HG02970 (cell line): Measurements from ENCODE around the gene EP300.
"Not testable (repeated sequence)": the region's sequence is repeated elsewhere in the genome, so short reads cannot be mapped to it uniquely, and the experiment has no call there.

Experiments used
- ATAC-seq: cut with Tn5 transposase; IDR thresholded peaks from one replicate; pipeline ENCODE4 v1.9.1; 2021; ENCODE audit warnings: mild to moderate bottlenecking, moderate library complexity, moderate number of reproducible peaks; ENCODE audit not compliant: unreplicated experiment, low FRiP score

EP300 gene

DNA sequence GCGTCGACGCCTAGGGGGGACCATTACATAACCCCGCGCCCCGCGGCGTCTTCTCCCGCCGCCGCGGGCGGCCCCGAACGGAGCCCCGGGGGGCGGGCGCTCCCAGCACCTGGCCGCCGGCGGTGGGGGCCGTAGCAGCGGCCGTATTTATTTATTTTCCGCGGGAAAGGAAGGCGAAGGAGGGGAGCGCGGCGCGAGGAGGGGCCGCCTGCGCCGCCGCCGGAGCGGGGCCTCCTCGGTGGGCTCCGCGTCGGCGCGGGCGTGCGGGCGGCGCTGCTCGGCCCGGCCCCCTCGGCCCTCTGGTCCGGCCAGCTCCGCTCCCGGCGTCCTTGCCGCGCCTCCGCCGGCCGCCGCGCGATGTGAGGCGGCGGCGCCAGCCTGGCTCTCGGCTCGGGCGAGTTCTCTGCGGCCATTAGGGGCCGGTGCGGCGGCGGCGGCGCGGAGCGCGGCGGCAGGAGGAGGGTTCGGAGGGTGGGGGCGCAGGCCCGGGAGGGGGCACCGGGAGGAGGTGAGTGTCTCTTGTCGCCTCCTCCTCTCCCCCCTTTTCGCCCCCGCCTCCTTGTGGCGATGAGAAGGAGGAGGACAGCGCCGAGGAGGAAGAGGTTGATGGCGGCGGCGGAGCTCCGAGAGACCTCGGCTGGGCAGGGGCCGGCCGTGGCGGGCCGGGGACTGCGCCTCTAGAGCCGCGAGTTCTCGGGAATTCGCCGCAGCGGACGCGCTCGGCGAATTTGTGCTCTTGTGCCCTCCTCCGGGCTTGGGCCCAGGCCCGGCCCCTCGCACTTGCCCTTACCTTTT is at the start of gene EP300:
EP300 (plus strand) TSS at position 570 of the 795 bp plus-strand sequence. CDS start 413 bp downstream, outside the sequence.
- peak; percentile 45 for ATAC-seq

DNA sequence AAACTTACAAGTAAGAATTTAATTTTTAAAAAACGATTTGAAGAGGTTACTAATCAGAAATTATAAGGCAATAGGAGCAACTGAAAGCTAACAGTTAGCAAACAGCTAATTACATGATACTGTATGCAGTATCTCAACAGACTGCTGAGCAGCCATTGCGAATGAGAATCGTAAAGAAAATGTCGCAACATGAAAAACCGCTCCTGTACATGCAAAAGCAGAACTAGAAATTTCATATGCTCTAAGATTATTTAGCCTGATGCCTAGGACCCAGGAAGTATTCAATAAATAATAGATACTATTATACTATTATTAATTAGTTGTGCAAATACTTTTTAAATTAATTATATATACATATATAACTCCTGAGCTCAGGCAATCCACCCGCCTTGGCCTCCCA is 48.7 kb upstream of the EP300 start:
- ATAC-seq: no peak

DNA sequence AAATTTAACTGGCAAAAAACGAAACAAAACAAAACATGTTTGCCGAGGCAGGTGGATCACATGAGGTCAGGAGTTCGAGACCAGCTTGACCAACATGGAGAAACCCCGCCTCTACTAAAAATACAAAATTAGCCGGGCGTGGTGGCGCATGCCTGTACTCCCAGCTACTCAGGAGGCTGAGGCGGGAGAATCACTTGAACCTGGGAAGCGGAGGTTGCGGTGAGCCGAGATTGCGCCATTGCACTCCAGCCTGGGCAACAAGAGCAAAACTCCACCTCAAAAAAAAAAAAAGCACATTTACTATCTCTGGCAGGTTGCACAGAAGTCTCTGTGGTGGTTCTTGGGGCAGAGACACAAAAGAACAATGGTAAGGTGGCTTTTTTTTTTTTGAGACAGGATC is 46.8 kb upstream of the EP300 start:
- not testable (repeated sequence) for ATAC-seq

DNA sequence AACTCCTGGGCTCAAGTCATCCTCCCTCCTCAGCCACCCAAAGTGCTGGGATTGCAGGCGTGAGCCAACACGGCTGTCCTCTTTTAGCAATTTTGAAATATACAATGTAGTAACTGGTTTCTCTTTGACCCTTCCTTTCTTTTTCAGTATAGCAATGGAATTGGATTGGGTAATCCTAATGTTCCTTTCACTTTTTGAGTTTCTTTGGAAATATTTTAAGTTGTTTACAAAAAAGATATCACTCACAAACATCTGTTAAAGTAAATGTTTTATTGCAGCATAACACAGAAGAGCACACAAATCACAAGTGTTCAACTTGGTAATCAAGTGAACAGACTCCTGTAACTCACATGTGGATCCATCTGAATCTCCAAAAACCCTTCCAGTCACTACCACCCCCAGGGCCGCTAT is 44.6 kb upstream of the EP300 start:
- no peak for ATAC-seq

DNA sequence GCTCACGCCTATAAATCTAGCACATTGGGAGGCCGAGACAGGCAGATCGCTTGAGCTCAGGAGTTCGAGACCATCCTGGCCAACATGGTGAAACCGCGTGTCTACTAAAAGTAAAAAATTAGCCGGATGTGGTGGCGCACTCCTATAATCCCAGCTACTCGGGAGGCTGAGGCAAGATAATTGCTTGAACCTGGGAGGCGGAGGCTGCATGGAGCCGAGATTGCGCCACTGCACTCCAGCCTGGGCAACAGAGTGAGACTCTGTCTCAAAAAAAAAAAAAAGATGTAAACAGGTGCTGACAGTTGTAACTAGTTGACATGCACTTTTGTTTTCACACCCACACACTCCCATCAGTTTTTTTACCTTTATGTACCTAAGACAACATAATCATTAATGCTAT is 44.0 kb upstream of the EP300 start:
- not testable (repeated sequence) for ATAC-seq

DNA sequence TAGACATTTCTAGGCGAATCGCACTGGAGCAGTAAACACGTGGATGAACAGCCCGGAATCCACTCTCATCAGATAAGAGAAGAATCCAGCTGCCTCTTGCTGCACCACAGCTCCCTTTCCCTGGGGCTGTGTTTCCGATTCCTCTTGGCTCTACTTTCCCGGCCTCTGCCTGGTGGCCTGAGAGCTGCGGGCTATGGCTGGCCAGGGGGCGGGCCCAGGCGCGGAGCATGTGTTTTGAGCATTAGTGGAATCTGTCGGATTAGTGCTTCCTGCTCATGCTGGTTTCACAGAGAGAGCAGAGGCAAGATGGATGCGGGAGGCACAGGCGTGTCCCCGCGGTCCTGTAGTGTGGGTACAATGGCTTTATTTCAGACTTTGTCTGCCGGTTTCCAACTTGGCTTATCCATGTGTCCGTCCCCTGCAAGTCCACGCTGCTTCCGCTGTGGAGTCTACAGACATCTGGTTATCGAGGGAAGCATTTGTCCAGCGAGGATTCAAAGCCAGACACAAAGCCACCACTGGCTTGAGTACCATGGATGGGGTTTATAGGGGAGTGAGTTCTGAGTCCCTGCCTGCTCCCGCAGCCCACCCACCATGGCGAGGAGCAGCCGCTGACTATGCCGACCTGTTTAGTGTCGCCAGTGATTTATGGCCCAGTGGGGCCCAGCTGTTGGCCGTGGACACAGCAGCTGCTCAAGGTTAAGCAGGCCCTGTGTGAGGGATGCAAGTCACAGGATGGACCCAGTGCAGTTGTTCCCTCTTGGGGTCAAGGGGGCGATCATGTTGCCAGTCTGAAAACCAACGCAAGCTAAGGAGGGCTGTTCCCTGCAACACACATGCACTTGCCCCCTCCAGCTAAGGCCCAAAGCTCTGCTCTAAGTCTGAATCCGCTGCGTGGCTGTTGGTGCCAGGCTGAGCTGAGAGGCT is 43.3 kb upstream of the EP300 start:
- no peak for ATAC-seq

DNA sequence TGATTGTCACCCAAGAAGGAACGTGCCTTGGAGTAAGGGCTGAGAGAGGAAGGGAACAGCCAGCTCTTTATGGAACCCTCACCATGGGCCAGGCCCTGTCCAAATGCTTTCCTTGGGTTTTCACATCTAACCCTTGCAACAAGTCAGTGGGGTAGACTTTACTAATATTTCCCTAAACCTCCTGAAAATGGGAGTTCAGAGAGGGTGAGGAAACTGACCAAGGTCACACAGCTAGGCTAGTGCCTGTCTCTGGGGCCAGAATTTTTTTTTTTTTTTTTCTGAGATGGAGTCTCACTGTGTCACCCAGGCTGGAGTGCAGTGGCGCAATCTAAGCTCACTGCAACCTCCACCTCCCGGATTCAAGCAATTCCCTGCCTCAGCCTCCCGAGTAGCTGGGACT is 42.6 kb upstream of the EP300 start:
- ATAC-seq: not testable (repeated sequence)

DNA sequence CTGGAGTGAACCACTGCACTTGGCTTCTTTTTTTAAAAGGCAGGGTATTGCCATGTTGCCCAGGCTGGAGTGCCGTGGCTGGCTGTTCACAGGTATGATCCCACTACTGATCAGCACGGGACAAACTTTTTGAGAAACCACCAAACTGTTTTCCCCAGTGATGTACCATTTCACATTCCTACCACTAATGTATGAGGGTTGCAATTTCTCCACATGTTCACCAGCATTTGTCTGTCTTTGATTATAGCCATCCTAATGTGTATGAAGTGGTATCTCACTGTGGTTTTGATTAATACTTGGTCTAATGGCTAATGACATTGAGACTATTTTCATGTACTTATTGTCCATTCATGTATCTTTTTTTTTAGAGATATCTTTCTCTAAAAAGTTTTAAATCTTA is 41.5 kb upstream of the EP300 start:
- no peak for ATAC-seq

DNA sequence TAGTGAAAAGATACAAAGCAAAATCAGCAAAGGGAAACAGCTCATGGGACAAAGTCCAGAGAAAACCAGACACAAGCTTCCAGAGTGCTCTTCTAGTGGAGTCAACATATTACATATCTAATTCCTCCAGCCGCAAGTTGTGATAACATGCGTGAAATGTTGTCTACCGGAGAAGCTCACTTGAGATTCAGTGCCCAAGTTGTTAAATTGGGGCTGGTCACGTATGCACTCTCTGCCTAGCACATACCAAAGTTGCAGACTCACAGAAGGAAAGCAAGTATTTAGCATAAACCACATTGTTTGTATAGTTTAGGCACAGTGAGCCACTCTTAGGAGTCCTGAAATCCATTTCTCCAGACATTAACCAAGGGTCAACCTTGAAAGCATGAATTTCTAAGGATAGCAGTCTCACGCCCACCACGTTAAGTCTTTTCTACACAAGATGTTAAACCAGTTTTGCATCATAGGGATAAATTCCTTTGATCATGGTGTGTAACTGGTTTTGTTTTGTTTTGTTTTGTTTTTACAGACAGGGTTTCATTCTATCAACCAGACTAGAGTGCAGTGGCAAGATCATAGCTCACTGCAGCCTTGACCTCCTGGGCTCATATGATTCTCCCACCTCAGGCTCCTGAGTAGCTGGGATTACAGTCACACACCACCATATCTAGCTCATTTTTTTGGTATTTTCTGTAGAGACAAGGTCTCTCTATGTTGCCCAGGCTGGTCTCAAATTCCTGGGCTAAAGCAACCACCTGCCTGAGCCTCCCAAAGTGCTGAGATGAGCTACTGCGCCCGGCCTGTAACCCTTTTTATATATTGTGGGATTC is 39.5 kb upstream of the EP300 start:
- no peak for ATAC-seq

DNA sequence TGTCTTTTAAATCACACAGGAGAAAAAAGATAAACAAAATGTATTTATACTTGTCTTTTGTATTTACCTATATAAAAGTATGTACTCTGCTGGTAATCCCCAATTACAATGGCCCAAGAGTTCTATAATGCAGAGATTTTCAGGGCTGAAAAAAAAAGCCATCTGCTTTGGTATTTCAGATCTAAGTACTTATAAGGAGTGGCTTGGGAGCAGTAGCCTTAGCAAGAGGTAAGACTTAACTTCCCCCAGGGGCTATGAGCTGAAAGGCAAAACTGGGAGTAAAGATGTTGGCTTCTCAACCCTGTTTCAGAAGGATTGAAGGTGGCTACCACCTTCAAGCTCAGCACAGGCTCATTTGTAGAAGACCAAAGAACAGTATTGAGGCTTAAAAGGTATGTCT is 35.3 kb upstream of the EP300 start:
- no peak for ATAC-seq

DNA sequence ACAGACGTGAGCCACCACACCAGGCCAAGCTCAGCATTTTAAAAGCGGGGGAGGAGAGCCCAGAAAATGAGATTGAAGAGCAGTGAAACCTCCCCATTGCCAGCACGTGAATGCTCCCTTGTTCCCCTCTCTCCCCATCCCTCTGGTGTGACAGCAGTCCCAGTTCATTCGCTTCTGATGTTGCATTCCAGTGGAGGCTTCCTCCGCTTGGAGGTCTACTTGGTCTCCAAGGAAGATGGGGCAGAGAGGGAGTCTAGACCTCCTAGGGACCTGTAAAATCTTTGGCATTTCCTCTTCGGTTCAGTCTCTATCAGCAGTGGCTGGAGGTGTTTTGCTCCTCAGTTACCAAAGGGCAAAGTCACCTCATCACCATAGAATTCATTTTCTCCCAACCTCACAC is 30.2 kb upstream of the EP300 start:
- no peak for ATAC-seq

DNA sequence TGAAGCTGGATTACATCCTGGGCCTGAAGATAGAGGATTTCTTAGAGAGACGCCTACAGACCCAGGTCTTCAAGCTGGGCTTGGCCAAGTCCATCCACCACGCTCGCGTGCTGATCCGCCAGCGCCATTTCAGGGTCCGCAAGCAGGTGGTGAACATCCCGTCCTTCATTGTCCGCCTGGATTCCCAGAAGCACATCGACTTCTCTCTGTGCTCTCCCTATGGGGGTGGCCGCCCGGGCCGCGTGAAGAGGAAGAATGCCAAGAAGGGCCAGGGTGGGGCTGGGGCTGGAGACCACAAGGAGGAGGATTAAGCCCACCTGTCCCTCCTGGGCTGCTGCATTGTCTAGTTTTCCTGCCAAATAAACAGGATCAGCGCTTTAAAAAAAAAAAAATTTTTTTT is 28.1 kb upstream of the EP300 start:
- not testable (repeated sequence) for ATAC-seq

DNA sequence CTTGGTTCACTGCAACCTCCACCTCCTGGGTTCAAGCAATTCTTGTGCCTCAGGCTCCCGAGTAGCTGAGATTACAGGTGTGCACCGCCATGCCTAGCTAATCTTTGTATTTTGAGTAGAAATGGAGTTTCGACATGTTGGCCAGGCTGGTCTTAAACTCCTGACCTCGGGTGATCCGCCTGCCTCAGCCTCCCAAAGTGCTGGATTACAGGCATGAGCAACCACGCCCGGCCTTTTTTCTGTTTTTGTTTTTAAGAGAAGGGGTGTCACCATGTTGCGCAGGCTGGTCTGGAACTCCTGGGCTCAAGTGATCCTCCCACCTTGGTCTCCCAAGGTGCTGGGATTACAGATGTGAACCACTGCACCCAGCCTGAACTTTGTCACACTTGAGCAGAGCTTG is 26.1 kb upstream of the EP300 start:
- ATAC-seq: not testable (repeated sequence)

DNA sequence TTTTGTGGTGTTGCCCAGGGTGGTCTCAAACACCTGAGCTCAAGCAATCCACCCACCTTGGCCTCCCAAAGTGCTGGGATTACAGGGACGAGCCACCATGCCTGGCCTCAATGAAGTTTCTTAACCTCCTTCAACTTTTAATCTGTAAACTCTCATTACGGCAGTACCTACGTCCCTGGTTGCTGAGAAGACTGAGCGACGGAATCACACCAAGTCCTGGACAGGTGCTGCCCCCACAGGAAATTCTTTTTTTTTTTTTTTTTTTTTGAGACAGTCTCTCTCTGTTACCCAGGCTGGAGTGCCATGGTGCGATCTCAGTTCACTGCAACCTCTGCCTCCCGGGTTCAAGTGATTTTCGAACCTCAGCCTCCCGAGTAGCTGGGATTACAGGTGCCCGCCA is 24.4 kb upstream of the EP300 start:
- not testable (repeated sequence) for ATAC-seq

DNA sequence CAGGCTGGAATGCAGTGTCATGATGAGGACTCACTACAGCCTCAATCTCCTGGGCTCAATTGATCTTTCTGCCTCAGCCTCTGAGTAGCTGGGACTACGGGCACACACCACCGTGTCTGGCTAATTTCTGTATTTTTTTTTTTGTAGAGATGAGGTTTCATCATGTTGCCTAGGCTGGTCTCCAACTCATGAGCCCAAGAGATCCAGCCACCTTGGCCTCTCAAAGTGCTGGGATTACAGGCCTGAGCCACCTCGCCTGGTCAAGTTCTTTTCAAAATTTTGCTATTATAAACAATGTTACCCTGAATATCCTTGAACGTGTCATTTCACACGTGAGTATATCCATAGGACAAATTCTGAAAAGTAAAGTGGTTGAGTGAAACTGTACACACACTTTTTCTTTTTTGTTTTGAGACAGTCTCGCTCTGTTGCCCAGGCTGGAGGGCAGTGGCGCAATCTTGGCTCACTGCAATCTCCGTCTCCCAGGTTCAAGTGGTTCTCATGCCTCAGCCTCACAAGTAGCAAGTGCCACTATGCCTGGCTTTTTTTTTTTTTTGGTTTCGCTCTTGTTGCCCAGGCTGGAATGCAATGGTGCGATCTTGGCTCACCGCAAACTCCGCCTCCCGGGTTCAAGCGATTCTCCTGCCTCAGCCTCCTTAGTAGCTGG is 21.6 kb upstream of the EP300 start:
- ATAC-seq: no peak

DNA sequence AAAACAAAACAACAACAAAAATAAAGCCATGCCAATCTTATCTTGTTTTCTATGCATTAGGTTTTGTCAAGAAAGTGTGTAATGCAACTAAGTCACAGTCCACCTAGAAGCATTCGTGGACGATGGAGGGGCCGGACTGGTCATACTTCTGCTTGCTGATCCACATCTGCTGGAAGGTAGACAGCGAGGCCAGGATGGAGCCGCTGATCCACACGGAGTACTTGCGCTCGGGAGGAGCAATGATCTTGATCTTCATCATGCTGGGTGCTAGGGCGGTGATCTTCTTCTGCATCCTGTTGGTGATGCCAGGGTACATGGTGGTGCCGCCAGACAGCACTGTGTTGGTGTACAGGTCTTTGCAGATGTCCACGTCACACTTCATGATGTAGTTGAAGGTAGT is 18.3 kb upstream of the EP300 start:
- no peak for ATAC-seq

DNA sequence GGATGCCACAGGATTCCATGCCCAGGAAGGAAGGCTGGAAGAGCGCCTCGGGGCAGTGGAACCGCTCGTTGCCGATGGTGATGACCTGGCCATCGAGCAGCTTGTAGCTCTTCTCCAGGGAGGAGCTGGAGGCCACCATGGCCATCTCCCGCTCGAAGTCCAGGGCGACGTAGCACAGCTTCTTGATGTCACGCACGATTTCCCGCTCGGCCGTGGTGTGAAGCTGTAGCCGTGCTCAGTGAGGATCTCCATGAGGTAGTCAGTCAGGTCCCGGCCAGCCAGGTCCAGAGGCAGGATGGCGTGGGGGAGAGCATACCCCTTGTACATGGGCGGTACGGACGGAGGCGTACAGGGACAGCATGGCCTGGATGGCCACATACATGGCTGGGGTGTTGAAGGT is 17.9 kb upstream of the EP300 start:
- no peak for ATAC-seq

DNA sequence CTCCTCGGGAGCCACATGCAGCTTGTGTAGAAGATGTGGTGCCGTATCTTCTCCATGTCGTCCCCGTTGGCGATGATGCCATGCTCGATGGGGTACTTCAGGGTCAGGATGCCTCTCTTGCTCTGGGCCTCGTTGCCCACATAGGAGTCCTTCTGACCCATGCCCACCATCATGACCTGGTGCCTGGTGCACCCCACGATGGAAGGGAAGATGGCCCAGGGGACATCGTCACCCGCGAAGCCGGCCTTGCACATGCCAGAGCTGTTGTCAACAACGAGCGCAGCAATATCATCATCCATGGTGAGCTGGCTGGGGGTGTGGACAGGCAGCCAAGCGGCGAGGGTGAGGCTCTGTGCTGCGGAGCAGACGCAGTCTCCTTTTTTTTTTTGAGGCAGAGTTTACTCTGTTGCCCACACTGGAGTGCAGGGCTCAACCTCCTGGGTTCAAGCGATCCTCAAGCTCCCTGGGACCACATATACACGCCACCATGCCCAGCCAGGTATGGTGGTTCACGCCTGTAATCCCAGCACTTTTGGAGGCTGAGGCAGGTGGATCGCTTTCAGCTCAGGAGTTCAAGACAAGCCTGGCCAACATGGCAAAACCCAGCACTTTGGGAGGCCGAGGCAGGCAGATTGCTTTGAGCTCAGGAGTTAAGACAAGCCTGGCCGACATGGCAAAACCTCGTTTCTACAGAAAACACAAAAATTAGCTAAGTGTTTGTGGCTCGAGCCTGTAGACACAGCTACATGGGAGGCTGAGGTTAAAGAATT is 17.3 kb upstream of the EP300 start:
- ATAC-seq: no peak

DNA sequence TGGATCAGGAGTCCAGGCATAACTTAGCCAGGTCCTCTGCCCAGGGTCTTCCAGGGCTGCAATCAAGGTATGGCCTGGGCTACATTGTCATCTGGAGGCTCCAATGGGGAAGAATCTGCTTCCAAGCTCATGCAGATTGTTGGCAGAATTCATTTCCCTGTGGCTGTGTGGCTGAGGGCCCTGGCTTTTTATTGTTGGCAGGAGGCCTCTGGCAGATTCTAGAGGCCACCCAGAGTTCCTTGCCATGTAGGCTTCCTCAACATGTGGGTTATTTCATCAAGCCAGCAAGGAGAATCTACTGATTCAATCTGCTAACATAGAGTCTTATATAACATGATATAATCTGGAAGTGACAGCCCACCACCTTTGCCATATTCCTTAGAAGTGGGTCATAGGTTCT is 16.4 kb upstream of the EP300 start:
- ATAC-seq: no peak
